Ectodermal cell (in vitro differentiated cells): ENCODE measurements around the gene EBF3.

Experiments used
- H3K27ac ChIP-seq: 2 replicates; pipeline ENCODE4 v1.7.0; 2013; ENCODE audit warnings: mild to moderate bottlenecking, low read depth, low read length; ENCODE audit not compliant: insufficient read depth, poor library complexity, severe bottlenecking
- H3K27me3 ChIP-seq: 2 replicates; pipeline ENCODE4 v1.7.0; 2013; ENCODE audit warnings: mild to moderate bottlenecking, low read length; ENCODE audit not compliant: insufficient read depth, control insufficient read depth, poor library complexity, severe bottlenecking
- H3K36me3 ChIP-seq: one replicate; pipeline ENCODE4 v1.7.0; 2013; ENCODE audit warnings: low read length; ENCODE audit not compliant: control insufficient read depth, insufficient read depth
- H3K4me1 ChIP-seq: one replicate; pipeline ENCODE4 v1.7.0; 2013; ENCODE audit warnings: low read length; ENCODE audit not compliant: control insufficient read depth, insufficient read depth
- H3K4me3 ChIP-seq: 2 replicates; pipeline ENCODE4 v1.7.0; 2013; ENCODE audit warnings: low read depth, low read length, control low read depth; ENCODE audit not compliant: insufficient read depth
- H3K9me3 ChIP-seq: 2 replicates; pipeline ENCODE4 v1.7.0; 2013; ENCODE audit warnings: mild to moderate bottlenecking, low read length, moderate library complexity; ENCODE audit not compliant: control insufficient read depth
- WGBS, 2 experiments: methylation state at CpG; one replicate each; pipeline ENCODE4 v1.1.7; 2013; ENCODE audit warnings: missing lambda C conversion rate in 2 of 2; 5-methylcytosine and 5-hydroxymethylcytosine counted together

EBF3 gene

DNA sequence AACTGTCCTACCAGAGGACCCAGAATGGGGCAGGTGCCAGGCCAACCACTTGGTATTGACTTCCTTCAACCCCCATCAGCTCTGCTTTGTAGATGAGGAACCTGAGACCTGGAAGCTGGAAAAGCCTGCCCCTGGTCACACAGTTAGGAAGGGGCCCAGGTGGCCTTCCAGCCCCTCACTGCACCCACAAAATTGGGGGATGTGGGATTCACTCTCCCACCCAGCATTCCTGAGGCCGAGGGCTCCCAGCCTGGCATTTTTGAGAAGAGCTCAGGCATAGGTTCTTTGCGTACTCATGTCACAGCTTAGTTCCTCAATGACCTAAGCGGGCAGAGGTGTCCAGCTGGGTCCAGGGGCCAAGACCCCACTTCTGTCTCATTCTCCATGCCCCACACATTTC is 46.1 kb downstream of the EBF3 start:
- H3K4me3 ChIP-seq, result no peak overlapping the region
- no peaks in the 10 kb centered on the region for H3K4me1 ChIP-seq
- 96 to 97% methylated on average over 3 of the region's 3 CpGs for WGBS, 2 experiments
- no peaks in the 10 kb centered on the region for H3K27me3 ChIP-seq
- no peaks in the 10 kb centered on the region for H3K36me3 ChIP-seq
- no peaks in the 10 kb centered on the region for H3K9me3 ChIP-seq
- H3K27ac ChIP-seq, result no peak overlapping the region

DNA sequence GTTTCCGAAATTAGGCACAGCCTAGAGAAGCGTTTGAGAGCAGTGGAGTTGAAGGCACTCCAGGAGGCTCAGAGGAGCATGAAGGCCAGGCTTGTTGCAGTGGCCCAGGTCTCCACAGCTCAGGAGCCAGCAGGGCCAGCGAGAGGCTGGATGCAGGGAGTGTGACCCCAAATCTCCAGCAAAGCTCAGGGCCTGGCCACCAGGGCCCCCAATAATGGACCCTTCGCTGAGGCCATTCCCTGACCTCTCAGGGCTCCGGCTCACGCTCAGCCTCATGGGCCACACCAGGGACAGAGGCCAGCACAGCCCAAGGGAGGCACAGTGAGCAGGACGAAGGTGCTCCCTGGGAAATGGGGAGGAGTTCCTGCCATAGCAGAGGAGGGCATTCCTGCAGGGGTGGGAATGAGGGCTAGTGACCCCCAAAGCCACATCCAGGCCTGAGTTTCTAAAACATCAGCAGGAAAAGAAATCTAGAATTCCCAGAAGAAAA is 47.5 kb downstream of the EBF3 start:
- Histone ChIP-seq H3K4me3 (no peak overlapping the region), H3K4me1 (no peaks in the 10 kb centered on the region), H3K36me3 (no peaks in the 10 kb centered on the region), H3K27ac (no peak overlapping the region), H3K9me3 (no peaks in the 10 kb centered on the region), H3K27me3 (no peaks in the 10 kb centered on the region)
- WGBS, 2 experiments, result 94% methylated on average over 7 of the region's 7 CpGs

- H3K27me3 ChIP-seq, result no peaks in the 10 kb centered on the region
- WGBS, 2 experiments, result 93 to 94% methylated on average over 27 of the region's 27 CpGs
- no peak overlapping the region for H3K27ac ChIP-seq
- no peaks in the 10 kb centered on the region for H3K36me3 ChIP-seq
- no peaks in the 10 kb centered on the region for H3K9me3 ChIP-seq
- H3K4me3 ChIP-seq, result no peak overlapping the region
- no peaks in the 10 kb centered on the region for H3K4me1 ChIP-seq
Observed at GRCh38 chr10:129915526-129916378, 48.3 kb downstream of the EBF3 start.

DNA sequence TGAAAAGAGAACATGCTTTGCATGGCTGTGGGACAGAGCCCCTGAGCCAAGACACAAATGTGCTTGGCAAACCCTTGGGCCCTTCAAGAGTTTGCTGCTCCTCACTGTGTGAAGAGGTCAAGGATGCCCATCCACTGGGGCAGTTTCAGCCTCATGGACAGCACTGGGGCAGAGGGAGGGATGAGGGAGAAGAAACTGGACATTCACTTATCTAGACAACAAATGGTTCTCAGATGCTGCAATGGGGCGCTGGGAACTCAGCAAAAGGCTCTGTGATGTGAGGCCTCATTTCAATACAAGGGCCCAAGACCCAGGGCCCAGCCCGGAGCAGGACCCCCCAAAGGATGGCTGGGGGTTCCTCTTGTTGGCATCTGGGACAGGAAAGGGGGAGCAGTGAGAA is 49.1 kb downstream of the EBF3 start:
- WGBS, 2 experiments, result 89 to 94% methylated on average over 2 of the region's 2 CpGs
- Histone ChIP-seq H3K36me3 (no peaks in the 10 kb centered on the region), H3K4me1 (no peaks in the 10 kb centered on the region), H3K27me3 (no peaks in the 10 kb centered on the region), H3K9me3 (no peaks in the 10 kb centered on the region), H3K4me3 (no peak overlapping the region), H3K27ac (no peak overlapping the region)

DNA sequence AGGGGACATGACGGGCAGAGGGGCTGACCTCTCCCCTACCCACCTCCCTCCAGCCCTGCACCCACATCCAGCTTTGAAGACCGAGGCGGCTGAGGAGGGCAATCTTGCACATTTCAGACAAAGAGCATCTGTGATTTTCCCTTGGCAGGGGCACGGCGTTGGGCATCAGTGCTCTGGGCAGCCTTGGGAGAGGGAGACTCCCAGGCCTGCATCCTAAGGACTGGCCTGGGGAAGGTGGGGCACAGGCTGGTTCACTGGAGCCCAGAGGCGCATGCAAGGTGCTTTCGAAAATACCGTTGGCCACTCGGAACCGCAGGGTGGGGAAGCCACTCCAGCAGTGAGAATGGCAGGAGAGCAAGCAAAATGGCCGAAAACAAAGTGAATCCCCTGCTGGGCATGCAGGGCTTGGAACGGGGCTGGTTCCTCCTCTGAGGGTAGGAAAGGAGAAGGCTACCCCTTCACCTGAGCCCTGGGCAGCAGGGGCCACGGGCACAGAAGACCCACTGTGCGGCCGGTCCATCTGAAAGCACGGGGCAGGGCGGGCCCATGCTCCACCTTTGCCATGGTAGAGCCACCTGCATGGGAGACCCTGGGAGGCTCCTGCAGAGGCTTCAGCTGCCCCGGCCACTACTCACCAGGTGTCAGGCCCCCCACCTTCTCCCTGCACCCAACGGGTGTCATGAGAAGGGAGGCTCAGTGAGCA is 49.8 kb downstream of the EBF3 start:
- Histone ChIP-seq H3K36me3 (no peaks in the 10 kb centered on the region), H3K4me1 (no peaks in the 10 kb centered on the region), H3K27ac (no peak overlapping the region), H3K9me3 (no peaks in the 10 kb centered on the region), H3K4me3 (no peak overlapping the region), H3K27me3 (no peaks in the 10 kb centered on the region)
- 92 to 94% methylated on average over 19 of the region's 19 CpGs for WGBS, 2 experiments

DNA sequence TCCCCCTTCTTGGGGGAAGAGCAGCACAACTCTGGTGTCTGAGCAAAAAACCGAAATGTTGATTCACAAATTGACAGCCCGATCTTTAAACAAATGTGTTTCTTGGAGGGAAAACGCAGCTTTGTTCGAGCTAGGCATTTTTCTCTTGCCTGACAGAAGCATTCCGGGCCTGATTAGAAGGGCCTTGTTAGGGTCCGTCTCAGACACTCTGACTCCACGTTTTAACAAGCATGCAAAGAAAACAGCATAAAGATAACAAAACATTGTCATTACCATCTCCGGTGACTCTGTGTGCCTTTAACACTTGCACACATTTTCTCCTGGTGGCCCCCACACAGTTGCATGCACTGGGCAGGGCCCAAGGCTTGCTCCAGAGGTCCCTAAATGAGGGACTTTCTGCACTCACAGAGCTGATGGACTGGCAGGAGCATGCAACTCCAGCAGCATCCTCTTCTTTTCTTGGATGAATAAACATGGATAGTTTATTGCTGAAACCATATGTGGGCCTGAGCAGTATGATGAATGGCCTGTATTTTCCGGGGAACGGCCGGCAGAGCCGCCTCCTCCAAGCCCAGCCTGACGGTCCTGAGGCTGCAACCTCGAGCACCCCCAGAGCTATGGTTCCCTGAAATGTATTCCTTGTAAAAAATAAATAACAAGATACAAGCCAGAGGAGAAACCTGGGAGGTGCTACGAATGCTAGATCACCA is 50.9 kb downstream of the EBF3 start:
- H3K4me3 ChIP-seq, result no peak overlapping the region
- H3K27me3 ChIP-seq, result no peaks in the 10 kb centered on the region
- WGBS, 2 experiments, result 79 to 82% methylated on average over 15 of the region's 15 CpGs
- H3K4me1 ChIP-seq, result no peaks in the 10 kb centered on the region
- no peaks in the 10 kb centered on the region for H3K36me3 ChIP-seq
- no peaks in the 10 kb centered on the region for H3K9me3 ChIP-seq
- H3K27ac ChIP-seq, result no peak overlapping the region

- no peaks in the 10 kb centered on the region for H3K4me1 ChIP-seq
- no peak overlapping the region for H3K27ac ChIP-seq
- H3K27me3 ChIP-seq, result no peaks in the 10 kb centered on the region
- WGBS, 2 experiments, result 80 to 81% methylated on average over 11 of the region's 11 CpGs
- no peaks in the 10 kb centered on the region for H3K9me3 ChIP-seq
- no peak overlapping the region for H3K4me3 ChIP-seq
- H3K36me3 ChIP-seq, result no peaks in the 10 kb centered on the region
Observed at GRCh38 chr10:129912166-129912917, 51.7 kb downstream of the EBF3 start.

DNA sequence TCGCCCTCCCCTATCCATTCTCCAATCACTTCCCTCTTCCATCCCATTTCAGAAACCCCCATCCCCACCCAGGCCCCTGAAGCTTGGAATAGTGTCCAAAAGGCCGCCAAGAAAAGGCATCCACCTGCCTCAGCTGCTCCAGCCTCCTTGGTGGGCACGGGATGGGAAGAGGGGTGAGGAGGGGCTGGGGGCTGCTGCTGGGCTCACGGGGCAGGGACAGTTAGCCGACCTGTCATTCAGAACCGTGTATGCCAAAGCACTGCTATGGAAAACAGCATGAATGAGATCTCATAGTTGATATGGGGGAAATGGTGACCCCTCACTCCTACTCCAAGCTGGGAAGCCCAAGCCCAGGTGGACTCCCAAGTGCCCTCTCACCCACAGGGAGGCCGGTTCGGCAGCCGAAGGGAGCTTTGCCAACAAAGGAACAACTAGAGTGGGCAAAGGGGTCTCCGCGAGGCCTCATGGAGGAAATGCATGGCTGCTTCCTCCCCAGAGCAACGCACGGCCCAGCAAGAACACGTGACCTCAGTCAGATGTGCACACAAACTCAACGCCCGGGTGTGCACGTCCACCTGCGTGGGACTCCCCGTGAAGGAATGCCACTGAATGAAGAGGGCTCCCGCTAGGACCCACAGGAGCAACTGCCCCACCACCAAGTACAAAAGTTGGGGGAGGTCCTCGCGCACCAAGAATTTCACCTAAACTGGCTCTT is 52.5 kb downstream of the EBF3 start:
- Histone ChIP-seq H3K9me3 (no peaks in the 10 kb centered on the region), H3K27ac (no peak overlapping the region), H3K4me1 (no peaks in the 10 kb centered on the region), H3K36me3 (no peaks in the 10 kb centered on the region), H3K27me3 (no peaks in the 10 kb centered on the region), H3K4me3 (no peak overlapping the region)
- WGBS, 2 experiments, result 83 to 85% methylated on average over 22 of the region's 22 CpGs

DNA sequence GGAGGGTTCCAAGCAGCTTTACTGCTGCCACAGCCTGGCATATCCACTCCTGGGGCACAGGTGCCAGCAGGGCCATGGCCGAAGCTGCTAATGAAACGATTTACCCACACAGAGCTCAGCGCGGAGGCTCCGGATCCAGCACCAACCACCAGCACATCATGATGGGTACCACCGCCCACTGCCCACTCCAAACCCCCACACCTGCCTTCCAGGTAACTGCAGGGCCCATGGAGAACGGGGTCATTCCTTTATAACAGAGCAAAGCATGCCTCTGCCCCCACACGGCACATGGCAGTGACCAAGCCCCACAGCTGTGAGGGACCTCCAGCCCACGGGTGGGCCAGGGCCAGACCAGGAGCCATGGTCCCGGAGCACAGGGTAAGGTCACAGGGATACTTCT is 53.2 kb downstream of the EBF3 start:
- no peak overlapping the region for H3K27ac ChIP-seq
- no peak overlapping the region for H3K4me3 ChIP-seq
- H3K4me1 ChIP-seq, result no peaks in the 10 kb centered on the region
- no peaks in the 10 kb centered on the region for H3K9me3 ChIP-seq
- H3K36me3 ChIP-seq, result no peaks in the 10 kb centered on the region
- H3K27me3 ChIP-seq, result no peaks in the 10 kb centered on the region
- 93 to 95% methylated on average over 10 of the region's 10 CpGs for WGBS, 2 experiments
